Glutamatergic neuron (in vitro differentiated cells): ENCODE measurements around the gene ATP6V0B. TPM values are rescaled to one million over a fixed set of nuclear protein-coding genes. Genes with fewer than 3 reads are reported as not detected.

Source experiments
- DNase-seq: peaks from one replicate; pipeline ENCODE4 v3.0.0; 2022
- H3K27ac Mint-ChIP-seq: one replicate; pipeline ENCODE4 v1.8.0; 2020; ENCODE audit warnings: mild to moderate bottlenecking, mixed read lengths, inconsistent platforms; ENCODE audit not compliant: unreplicated experiment
- H3K27me3 Mint-ChIP-seq: one replicate; pipeline ENCODE4 v1.8.0; 2020; ENCODE audit warnings: mild to moderate bottlenecking, moderate library complexity, mixed read lengths, inconsistent platforms; ENCODE audit not compliant: unreplicated experiment
- H3K36me3 Mint-ChIP-seq: one replicate; pipeline ENCODE4 v1.8.0; 2020; ENCODE audit warnings: mild to moderate bottlenecking, mixed read lengths, inconsistent platforms; ENCODE audit not compliant: unreplicated experiment
- H3K4me1 Mint-ChIP-seq: one replicate; pipeline ENCODE4 v1.8.0; 2020; ENCODE audit warnings: mild to moderate bottlenecking, low read depth, mixed read lengths, inconsistent platforms; ENCODE audit not compliant: unreplicated experiment
- H3K4me3 Mint-ChIP-seq: one replicate; pipeline ENCODE4 v1.8.0; 2020; ENCODE audit warnings: mild to moderate bottlenecking, mixed read lengths, inconsistent platforms; ENCODE audit not compliant: unreplicated experiment
- H3K9me3 Mint-ChIP-seq: one replicate; pipeline ENCODE4 v1.8.0; 2020; ENCODE audit warnings: mild to moderate bottlenecking, moderate library complexity, mixed read lengths, inconsistent platforms; ENCODE audit not compliant: unreplicated experiment
- total RNA-seq: library from RNA; stranded (reverse); fragmentation: NEBNext Ultra II Directional; extraction: Animal tissue kit (Norgen Biotek cat#: 25700); gene quantifications from one replicate; pipeline ENCODE4 v1.2.1, GENCODE V29; 2021; ENCODE audit not compliant: unreplicated experiment
- TF ChIP-seq, protein P1 (sequence below): fragments of 200-600 bp; sonication (generic); IDR thresholded peaks from one replicate; pipeline ENCODE4 v1.5.0; 2021; ENCODE audit not compliant: partially characterized antibody, unreplicated experiment

Gene ATP6V0B
- total RNA-seq, 1 donor from 2014 or later: 208 TPM

DNA sequence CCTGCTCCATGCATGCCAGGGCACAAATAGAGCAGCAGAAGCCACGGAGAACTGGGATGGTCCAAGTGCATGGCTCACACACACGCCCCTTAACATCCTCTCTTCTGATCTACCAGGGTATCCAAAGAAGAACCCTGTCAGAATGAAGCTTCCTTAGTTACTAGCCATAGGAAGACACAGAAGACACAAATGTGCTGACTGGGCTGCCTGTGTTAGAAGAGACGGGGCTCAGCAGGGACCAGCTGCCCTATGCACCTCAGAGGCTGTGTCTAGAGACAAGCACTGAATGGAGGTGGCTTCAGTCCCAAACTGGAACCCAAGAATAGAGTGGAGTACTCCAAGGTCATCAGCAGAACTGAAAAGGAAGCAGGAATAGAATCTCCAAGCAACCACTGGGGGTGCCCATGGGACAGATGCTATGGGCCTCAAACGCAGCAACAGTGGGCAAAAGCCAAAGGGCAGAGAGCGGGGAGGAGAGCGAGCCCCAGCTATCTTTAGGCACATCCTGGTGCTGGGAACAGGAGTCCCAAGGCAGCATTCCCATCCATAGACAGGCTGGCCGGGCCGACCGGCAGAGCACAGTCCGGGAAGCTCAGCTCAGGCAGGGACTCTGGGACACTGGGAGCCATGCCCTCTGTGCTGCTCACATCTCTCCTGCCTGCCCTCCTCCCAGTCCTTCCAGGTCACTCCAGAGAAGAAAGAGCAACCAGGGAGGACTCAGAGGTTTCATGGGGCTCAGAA lies 47.0 kb downstream of the ATP6V0B start:
- H3K27ac Mint-ChIP-seq: no peak overlapping the region
- peaks cover 2% of the 10 kb centered on the region for H3K9me3 Mint-ChIP-seq
- peak overlapping the region; percentile 47 for H3K4me3 Mint-ChIP-seq
- H3K36me3 Mint-ChIP-seq: peaks cover 4% of the 10 kb centered on the region
- TF ChIP-seq, protein P1, sequence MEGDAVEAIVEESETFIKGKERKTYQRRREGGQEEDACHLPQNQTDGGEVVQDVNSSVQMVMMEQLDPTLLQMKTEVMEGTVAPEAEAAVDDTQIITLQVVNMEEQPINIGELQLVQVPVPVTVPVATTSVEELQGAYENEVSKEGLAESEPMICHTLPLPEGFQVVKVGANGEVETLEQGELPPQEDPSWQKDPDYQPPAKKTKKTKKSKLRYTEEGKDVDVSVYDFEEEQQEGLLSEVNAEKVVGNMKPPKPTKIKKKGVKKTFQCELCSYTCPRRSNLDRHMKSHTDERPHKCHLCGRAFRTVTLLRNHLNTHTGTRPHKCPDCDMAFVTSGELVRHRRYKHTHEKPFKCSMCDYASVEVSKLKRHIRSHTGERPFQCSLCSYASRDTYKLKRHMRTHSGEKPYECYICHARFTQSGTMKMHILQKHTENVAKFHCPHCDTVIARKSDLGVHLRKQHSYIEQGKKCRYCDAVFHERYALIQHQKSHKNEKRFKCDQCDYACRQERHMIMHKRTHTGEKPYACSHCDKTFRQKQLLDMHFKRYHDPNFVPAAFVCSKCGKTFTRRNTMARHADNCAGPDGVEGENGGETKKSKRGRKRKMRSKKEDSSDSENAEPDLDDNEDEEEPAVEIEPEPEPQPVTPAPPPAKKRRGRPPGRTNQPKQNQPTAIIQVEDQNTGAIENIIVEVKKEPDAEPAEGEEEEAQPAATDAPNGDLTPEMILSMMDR: no peak
- no peaks in the 10 kb centered on the region for H3K4me1 Mint-ChIP-seq
- peaks cover 2% of the 10 kb centered on the region for H3K27me3 Mint-ChIP-seq
- DNase-seq: no peak

- H3K9me3 Mint-ChIP-seq: peaks cover 4% of the 10 kb centered on the region
- H3K27ac Mint-ChIP-seq: no peak overlapping the region
- no peak overlapping the region for H3K4me3 Mint-ChIP-seq
- H3K36me3 Mint-ChIP-seq: peaks cover 4% of the 10 kb centered on the region
- peaks cover 3% of the 10 kb centered on the region for H3K4me1 Mint-ChIP-seq
- peaks cover 10% of the 10 kb centered on the region for H3K27me3 Mint-ChIP-seq
- TF ChIP-seq, protein P1: no peak
- DNase-seq: no peak
Measured at GRCh38 chr1:44024031-44024902, 49.5 kb downstream of the ATP6V0B start.

DNA sequence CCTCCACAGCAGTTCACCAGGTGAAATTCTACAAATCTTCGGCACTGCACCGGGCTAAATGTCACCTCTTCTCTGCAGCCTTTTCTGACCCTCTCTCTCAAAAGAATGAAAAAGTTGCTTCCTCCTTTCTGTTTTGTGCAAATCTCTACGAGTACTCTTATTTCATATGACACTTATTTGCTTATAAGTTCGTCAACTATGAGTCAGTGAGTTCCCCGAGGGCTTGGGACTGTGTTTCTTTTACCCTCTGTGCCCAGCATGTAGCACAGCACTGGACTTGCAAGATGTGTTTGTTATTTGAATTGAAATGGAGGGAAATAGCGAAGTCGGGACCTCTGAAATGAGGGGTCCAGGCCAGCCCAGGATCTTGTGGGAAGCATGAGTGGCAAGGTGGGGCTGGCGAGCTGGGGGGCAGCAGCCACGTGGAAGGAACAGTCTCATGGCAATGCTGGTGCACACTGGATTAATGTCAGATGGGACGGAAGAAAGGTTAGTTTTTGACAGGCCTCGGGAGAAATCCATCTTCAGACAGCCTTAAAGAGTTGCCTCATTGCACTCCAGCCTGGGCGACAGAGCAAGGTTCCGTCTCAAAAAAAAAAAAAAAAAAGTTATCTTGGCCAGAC lies 50.3 kb downstream of the ATP6V0B start:
- H3K9me3 Mint-ChIP-seq: peaks cover 4% of the 10 kb centered on the region
- H3K27me3 Mint-ChIP-seq: peaks cover 14% of the 10 kb centered on the region
- H3K4me3 Mint-ChIP-seq: no peak overlapping the region
- no peak overlapping the region for H3K27ac Mint-ChIP-seq
- H3K4me1 Mint-ChIP-seq: peaks cover 6% of the 10 kb centered on the region
- peaks cover 4% of the 10 kb centered on the region for H3K36me3 Mint-ChIP-seq
- DNase-seq: no peak
- TF ChIP-seq, protein P1: no peak

DNA sequence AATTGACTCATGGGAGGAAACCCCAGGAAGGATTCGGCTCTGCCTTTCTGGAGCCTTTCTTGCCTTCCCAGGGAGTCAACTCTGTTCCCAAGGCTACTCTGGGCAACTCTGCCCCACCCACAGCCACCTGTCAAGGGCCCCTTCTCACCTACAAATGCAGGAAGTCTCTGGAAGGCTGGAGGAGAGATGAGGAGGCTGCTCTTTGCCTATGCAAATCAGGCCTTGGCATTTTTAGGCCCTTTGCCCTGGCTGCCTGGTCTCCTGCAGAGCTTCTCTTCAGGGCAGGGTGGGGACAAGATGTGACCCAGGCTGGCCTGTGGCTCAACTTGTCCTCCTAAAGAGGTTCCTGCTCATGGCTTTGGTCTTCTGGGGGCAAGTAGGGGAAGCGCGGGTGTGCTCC lies 51.1 kb downstream of the ATP6V0B start:
- no peak for DNase-seq
- H3K4me3 Mint-ChIP-seq: no peak overlapping the region
- H3K36me3 Mint-ChIP-seq: peaks cover 4% of the 10 kb centered on the region
- peaks cover 14% of the 10 kb centered on the region for H3K27me3 Mint-ChIP-seq
- H3K27ac Mint-ChIP-seq: no peak overlapping the region
- peaks cover 6% of the 10 kb centered on the region for H3K4me1 Mint-ChIP-seq
- H3K9me3 Mint-ChIP-seq: peaks cover 4% of the 10 kb centered on the region
- TF ChIP-seq, protein P1: no peak
